GM18868 (cell line): Measurements from ENCODE around the gene C1orf159.
A peak's percentile ranks its signal among the peaks of the same experiment; 100 is the strongest.
"Not testable (repeated sequence)": the region's sequence is repeated elsewhere in the genome, so short reads cannot be mapped to it uniquely, and the experiment has no call there.

Experiments
- ATAC-seq: cut with Tn5 transposase; IDR thresholded peaks from one replicate; pipeline ENCODE4 v1.9.1; 2021; ENCODE audit warnings: mild to moderate bottlenecking, moderate library complexity; ENCODE audit not compliant: unreplicated experiment

Gene C1orf159

DNA sequence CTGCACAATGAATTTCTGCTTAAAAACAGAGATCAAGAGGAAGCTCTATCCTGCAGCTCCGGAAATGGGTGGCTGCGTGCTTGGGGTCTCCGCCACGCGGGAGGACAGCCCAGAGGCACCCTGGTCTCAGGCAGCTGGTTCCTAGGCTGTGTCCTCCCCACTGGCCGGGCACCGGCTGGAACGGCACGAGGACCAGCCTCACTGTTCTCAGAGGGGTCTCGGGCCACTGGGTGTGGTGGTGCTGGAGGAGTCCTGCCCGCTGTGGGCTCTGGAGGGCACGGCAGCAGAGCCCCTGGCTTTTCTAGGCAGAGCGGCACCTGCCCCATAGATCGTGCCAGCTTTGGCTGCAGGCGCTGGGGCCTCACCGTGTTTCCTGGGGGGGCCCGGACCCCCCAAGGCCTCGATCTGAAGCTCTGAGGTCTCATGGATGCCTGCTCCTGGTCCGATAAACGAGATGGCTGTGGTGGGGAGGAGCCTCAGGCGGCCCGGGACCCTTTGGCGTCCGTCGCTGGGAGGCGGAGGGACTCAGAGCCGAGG, 33.6 kb downstream of the C1orf159 start:
- no peak for ATAC-seq

DNA sequence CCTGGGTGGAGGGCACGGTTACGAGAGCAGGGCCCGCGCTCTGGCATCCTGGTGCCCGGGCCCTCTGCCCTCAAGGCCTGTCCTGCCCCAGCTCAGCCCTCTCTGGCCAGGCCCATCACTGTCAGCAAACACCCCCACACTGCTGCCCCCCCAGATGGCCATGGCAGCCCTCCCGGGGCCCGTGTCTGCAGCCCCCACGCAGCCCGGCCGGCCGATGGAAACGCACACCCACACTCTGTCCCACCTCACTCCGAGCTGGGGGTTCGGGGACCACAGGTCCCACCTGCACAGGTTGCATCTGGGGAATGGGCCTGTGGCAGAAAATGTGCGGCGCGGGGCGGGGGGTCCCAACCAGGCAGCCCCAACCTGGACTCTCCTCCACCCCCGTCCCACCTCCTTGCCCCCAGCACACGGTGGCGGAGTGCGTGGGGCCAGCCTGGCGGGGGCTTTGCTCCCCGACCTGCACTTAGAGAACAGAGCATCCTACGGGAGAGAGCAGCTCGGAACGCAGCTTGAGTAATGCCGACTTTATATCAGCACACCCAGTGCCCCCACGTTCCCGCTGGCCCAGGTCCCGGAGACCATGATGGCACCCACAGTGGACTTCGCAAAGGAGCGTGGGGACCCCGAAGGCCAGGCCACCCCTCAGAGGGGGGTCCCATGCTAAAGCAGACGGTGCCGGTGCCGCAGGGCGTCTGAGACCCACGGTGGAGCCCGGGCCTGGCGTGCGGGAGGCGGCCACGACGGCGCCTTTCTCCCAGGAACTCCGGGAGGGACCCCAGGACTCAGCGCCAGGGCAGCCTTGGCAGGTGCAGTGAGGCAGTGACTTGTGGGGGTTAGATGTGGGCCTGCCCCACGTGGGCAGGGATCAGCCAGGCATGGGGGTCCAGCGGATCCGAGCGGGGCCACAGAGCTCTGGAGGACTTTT, 34.3 kb downstream of the C1orf159 start:
- no peak for ATAC-seq

DNA sequence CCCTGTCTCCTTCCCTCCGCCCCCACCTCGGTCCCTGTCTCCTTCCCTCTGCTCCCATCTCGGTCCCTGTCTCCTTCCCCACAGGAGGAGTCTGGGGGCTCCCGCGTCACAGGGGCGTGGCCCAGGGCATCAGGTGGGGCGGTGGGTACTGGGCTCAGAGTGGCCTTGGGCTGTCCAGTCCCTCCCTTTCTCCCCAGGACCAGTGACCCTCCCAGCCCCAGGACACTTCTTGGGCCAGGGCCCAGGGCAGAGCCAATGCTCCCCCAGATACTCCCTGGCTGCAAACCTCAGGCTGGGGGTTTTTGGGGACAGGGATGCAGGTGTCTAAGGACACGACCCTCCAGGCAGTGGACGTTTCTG, 35.0 kb downstream of the C1orf159 start:
- no peak for ATAC-seq

DNA sequence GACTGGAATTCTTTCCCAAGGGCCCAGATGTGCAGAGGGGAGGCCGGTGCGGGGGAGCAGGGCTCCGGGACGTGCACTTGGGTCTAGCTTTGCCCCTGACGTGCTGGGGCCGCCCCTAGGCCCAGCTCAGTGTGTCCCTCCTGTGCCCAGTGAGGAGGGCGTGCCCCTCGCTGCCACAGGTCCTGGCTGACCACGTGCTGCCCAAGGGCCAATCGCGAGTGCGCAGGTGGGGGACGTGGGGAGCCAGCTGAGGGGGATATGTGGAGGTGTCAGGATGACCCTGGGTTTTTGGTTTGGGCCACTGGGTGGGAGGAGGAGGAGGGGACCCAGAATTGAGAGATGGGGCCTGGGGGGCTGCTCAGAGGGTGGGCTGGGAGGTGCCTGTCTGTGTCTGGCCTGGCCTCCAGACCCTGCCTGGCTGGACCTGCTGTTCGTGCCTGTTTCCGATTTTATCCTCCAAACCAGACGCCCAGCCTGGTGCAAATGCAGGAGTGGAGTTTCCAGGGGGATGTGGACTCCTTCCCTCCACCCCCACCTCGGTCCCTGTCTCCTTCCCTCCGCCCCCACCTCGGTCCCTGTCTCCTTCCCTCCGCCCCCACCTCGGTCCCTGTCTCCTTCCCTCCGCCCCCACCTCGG, 35.6 kb downstream of the C1orf159 start:
- ATAC-seq, result no peak

DNA sequence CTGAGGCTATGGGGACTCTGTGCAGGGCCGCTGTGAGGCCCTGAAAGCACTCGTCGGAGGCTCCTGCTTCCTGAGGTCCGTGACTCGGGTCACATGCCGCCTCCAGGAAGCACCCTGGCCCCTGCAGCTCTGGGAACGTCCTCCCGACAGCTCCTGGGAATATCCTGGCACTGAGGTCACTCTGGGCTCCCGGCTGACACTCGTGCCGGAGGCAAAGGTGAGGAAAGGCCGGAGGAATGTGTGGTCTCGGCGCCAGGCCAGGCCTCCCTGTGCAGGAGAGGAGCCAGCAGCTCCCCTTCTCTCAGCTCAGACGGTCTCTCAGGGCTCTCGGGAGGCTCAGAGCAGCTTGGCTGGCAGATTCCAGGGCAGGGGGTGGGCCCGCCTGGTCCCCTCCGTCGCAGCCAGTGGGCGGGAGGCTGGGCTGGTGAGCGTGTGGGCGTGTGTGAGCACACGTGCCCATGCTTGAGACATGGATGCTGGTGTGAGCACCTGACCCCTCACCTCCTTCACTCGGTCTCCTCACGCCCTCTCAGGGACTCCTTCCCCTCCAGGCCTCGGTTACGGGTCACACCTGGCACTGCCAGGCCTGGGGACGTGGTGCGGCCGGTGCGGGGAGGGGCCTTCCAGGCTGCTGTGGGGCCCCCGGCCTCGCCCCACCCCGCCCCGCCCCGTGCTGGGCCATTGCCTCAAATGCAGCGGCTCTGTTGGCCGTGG, 36.3 kb downstream of the C1orf159 start:
- ATAC-seq, result no peak

DNA sequence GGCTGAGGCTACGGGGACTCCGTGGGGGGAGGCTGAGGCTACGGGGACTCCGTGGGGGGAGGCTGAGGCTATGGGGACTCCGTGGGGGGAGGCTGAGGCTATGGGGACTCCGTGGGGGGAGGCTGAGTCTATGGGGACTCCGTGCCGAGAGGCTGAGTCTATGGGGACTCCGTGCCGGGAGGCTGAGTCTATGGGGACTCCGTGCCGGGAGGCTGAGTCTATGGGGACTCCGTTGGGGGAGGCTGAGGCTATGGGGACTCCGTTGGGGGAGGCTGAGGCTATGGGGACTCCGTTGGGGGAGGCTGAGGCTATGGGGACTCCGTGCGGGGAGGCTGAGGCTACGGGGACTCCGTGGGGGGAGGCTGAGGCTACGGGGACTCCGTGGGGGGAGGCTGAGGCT, 38.5 kb downstream of the C1orf159 start:
- ATAC-seq, result not testable (repeated sequence)

DNA sequence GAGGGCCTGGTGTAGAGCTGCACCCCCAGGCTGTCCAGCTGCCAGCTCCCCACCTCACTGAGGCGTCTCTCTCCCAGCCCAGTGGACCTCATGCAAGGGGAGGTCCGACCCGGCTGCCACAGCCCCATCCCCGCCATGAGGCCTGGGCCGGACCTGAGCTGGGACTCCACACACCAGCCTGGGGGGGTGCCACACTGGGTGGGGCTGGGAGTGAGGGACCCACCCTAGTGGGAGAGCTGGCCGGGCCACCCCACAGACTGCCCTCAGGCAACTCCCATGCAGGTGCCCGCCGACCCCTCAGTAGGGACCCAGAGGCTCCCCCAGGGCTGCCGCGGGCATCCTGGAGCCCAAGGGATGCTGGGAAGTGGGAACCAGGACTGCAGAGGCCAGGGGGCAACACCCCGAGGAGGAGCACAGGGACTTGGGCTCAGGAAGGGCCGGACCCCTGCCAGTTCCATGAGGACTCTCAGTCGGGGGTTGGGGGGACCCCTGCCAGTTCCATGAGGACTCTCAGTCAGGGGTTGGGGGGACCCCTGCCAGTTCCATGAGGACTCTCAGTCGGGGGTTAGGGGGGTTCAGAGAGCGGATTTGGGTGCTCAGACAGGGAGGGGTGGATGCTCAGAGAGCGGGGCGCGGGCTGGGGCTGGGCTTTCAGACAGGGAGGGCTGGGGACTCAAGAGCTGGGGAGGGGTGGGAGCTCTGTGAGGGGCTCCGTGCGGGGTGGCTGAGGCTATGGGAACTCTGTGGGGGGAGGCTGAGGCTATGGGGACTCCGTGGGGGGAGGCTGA, 40.5 kb downstream of the C1orf159 start:
- ATAC-seq, result no peak

DNA sequence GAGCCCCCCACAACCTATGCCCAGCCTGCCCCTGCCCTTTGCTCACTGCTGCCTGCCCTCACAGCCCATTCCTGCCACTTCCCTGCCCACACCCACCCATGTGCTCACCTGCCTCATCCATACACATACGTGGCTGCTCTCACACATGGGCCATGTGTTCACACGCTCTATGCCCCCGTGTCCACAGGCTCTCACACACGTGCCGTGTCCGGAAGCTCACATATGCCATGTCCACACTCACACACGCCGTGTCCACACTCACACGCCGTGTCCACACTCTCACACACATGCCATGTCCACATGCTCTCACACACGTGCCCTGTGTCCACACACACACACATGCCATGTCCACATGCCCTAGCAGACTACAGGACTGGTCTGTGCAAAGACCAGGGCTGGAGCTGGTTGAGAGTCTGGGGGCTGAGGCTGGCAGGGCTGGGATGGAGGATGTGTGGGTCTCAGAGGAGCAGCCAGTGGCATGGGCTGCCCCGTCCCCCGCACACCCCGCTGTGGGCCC, 41.2 kb downstream of the C1orf159 start:
- ATAC-seq, result no peak

DNA sequence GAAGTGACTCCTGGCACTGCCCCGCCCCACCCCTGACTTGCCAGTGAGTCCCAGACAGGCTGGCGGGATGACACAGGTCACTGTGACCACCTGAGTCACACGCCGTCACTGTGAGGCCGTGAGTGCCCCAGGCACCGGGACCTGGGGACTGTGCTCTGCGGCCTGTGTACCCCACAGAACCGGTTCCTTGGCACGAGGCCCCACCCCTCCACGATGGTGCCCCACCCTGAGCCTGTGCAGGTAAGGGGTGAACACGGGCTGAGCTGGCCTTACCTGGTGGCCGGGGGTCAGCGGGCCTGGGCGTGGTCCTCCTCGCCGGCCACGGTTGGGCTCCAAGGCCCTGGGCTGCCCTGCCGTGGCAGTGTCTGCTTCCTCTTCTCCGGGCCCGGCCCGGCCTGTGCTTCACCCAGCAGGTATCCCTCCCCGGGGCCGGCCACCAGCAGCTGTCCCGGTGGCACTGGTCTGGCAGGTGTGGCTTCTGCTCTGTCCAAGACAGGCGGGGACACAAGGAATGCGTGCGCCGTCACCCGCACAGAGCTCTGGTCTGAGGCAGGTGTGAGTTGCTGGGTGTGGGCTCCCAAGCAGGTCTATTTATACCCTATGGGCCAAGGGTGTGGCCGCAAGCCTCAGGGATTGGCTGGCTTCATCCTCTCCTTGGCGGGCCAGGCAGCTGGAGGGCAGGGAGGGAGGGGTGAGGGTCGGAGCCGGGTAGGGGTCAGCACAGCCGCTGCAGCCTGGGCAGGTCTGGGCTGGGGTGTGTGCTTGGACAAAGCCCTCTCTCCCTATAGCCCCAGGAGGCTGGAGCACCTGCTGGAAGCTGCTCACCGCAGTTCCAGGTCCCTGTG, 41.9 kb downstream of the C1orf159 start, which contains the start of gene RNF223:
RNF223 (minus strand) TSS at position 564 of the 845 bp plus-strand sequence. CDS start 1,740 bp downstream, outside the sequence.
- no peak for ATAC-seq

DNA sequence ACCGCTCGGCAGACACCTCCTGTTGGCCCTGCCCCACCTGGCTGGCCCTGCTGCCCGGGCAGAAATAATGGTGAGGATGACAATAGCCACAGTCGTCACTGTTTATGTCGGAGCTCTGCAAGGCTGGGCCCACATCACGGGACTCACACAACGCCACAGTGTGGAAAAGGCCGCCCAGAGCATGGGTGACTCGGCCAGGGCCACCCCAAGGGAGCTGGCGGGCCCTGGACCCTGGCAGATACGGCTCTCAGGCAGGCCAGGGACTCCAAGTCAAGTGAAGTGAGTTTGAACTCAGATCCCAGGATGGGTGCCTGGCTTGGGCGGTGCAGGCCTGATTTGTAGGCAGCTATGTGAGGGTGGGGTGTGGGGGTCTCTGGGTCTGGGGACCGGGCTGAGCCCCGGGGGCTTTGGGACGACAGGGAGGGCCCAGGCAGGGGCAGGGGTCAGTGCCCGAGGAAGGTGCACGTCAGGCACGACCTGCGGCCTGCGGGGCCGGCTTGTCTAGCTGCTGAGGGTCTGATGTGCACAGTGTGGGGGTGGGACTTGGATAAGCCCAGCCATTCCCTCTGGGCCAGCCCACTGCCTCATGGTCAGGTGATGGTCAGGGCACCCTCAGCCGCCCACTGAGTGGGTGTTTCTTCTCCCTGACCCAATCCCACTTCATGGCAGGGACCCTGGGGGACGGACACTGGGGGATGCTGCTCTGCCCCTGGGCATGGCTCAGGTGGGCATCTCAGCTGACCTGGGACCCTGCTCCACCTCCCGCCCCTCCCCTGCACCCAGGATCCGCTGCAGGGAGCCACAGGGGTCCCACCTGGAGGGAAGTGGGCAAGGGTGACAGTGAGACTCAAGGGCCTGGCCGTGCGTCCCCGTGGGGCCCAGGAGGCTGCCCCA, 42.8 kb downstream of the C1orf159 start:
- ATAC-seq, result no peak

DNA sequence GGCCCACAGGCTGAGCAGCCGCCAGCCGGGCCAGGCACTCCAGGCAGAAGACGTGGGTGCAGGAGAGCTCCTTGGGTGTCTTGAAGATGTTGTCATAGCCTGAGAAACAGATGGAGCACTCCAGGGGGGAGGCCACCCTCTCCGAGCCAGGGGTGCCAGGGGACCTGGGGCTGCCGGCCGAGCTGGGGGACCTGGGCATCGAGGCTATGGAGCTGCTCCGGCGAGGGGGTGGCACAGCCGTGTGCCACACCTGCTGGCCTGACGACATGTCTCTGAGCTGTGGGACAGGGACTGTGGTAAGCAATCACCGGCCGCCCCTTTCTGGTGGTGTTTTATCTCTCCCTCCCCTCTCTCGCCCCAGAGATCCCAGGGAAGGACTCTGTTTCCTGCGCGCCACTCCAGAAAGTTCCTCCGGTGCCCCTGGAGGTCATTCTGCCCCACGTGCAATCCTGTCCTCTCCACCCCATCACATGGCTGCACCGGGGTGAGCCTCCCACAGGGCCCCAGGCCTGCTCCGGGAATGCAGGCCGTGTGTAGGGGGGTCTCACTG, 43.5 kb downstream of the C1orf159 start:
- no peak for ATAC-seq

DNA sequence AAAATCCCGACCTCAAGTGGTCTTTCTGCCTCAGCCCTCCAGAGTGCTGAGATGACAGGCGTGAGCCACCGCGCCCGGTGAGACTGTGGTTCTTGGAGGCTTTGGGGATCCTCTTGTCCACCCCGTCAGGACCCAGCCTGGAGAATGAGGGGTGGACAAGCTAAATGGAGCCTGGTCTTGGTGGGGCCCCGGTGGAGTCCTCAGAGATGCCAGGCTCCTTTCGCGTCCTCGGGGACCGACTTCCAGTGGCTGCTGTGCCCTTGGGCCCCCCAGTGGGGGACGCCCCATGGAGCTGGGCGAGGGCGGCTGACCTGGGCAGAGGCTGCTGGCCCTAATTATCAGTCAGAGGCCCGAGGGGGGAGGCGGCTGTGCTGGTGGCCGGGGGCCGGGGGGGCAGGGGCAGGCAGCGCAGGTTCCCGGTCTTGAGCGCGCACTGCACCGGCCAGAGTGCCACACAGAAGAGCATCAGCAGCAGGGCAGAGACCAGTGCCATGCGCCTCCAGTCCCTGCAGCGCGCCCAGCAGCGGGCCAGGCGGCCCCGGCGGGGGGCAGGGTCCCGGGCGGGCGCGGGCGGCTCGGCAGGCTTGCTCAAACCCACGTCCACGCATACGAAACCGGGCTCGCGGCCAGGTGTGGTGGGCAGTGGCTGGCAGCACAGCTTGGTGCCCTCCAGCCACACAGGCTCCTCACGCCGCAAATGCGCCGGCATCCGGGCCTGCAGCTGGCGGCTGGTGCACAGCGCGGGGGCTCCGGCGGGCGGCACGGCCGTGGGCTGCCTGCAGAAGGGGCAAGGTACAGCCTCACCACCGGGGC, 44.2 kb downstream of the C1orf159 start:
- ATAC-seq, result no peak

DNA sequence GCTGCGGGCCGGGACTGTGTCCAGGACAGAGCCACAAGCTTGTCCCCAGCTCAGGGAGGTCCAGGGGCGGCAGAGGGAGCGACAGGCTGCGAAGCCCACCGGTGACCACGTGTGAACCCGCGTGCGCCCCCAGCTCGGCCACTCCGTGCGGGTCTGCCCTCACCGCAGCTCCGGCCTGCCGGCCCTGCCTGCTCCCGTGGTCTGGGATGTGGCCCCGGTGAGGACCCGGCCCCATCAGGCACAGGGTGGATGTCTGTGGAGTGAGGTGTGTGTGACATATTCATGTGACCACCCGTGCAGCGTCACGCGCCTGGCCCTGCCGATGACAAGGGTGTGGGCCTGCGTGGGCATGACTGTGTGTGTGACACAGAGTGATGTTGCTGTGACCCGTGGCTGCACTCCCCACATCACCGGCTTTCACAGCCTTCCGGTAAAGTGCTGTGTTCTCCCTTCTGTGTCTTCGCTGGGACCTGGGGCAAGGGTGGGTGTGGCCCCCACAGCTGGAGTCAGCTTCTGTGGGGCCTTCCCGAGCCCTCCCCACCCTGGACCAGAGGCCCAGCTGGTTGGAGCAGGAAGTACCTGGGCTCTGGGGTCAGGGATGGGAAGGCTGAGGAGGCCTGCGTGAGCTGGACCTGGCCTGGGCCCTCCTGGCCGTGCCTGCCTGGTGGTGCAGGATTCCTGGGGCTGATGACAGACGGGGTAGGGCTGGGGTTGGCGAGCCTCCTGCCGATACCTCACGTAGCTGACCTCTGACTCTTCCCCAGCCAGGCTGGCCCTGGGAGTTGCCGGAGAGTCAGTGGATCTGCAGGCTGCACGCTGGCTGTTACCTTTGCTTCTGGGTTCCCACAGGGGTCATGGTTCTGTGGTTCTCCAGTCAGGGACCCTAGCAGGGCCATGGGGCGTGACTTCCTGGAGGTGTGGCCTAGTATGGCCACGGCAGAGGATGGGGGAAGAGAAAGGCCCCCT, 45.9 kb downstream of the C1orf159 start:
- ATAC-seq, result no peak

DNA sequence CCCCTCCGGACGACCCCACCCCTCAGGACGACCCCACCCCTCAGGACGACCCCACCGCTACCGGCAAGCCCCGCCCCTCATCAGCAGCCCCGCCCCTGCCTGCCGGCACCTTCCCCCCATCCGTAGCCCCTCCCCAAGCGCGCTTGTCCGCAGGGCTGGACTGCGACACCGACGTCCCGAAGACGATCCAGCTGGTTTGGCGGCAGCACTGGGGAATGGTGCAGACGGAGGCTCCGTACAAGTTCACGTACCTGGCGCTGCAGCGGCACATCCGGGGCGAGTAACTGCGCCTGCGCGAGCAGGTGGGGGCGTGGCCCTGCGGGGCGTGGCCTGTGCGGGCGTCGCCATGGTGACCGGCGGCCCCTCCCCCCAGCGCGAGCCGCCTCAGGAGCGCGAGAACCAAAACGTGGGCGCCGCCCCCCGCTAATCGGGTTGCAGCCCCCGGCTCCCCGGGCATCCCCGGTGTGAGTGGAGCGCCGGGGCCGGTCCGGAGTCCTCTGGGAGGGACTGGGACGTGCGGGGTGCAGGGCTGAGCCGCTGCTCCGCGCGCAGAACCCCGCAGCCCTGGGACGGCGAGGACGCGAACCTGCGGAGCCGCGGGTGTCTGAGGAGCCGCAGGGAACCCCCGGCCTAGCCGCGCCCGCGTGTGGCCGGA, 46.7 kb downstream of the C1orf159 start:
- ATAC-seq, result peak; percentile 49

DNA sequence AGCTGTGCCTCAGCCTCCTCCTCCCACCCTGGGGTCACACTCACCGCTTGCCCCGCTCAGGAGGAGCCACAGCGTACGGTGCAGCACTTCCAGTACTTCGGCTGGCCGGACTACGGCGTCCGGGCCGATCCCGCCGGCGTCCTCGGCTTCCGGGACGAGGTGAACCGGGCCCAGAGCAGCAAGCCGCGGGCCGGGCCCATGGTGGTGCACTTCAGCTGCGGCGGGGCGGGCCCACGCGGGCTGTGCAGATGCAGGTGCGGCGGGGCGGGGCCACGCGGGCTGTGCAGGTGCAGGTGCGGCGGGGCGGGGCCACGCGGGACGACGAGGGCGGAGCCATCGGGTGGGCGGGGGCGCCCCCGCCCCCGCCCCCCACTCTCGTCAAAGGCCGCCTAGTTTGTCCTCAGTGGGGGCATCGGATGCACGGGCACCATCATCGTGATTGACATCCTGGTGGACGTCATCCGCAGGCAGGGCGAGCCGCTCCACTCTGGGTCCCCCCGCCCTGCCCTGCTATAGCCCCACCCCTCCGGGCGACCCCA, 47.3 kb downstream of the C1orf159 start:
- no peak for ATAC-seq
